CD14-positive monocyte (primary cell): ENCODE data around the gene RNF157. TPM values are rescaled to one million over a fixed set of nuclear protein-coding genes. Genes with fewer than 3 reads are reported as not detected.
A peak's percentile ranks its signal among the peaks of the same experiment; 100 is the strongest.

Source experiments
- DNase-seq, 3 donors: peaks; one replicate each; pipeline ENCODE4 v3.0.0-alpha.2; 2011 to 2022
- H2AFZ ChIP-seq: 2 replicates; pipeline ENCODE4 v1.6.0; 2012; ENCODE audit warnings: mild to moderate bottlenecking, low read depth, low read length, inconsistent platforms; ENCODE audit not compliant: insufficient read depth, poor library complexity, severe bottlenecking
- H3K27ac ChIP-seq, 2 donors: 1 replicate in 1 of 2; 2 replicates in 1 of 2; pipeline ENCODE4 v1.5.1; 2012 to 2013; ENCODE audit warnings: low read length in 2 of 2, control low read depth in 1 of 2, inconsistent platforms in 1 of 2, low read depth in 1 of 2, mild to moderate bottlenecking in 1 of 2
- H3K27me3 ChIP-seq, 2 donors: one replicate each; pipeline versions ENCODE4 v1.6.0 to v1.6.1; 2011 to 2013; ENCODE audit warnings: low read length in 2 of 2; ENCODE audit not compliant: control insufficient read depth in 2 of 2, insufficient read depth in 2 of 2
- H3K36me3 ChIP-seq, 2 donors: replicated peaks in 1 of 2; 1 replicate in 1 of 2; 2 replicates in 1 of 2; pipeline versions ENCODE4 v1.5.1 to v1.6.1; 2012 to 2013; ENCODE audit warnings: low read length in 2 of 2, control low read depth in 1 of 2, inconsistent platforms in 1 of 2, mild to moderate bottlenecking in 1 of 2; ENCODE audit not compliant: insufficient read depth in 2 of 2, control insufficient read depth in 1 of 2
- H3K4me1 ChIP-seq, 2 donors: 1 replicate in 1 of 2; 2 replicates in 1 of 2; pipeline versions ENCODE4 v1.5.1 to v1.6.1; 2012 to 2013; ENCODE audit warnings: low read length in 2 of 2, control low read depth in 1 of 2, inconsistent platforms in 1 of 2, mild to moderate bottlenecking in 1 of 2, moderate library complexity in 1 of 2; ENCODE audit not compliant: insufficient read depth in 2 of 2, control insufficient read depth in 1 of 2
- H3K4me2 ChIP-seq: replicated peaks from 2 replicates; pipeline ENCODE3; 2012; ENCODE audit warnings: low read length, moderate library complexity, mild to moderate bottlenecking; ENCODE audit not compliant: poor library complexity, severe bottlenecking; ENCODE audit errors: extremely low read depth
- H3K4me3 ChIP-seq, 3 experiments: fragments of 200-600 bp in 1 of 3; sonication (generic) in 1 of 3; replicated peaks in 1 of 3; 1 replicate in 2 of 3; 2 replicates in 1 of 3; pipeline ENCODE4 v1.5.1; 2011 to 2013; ENCODE audit warnings: low read length in 3 of 3, mild to moderate bottlenecking in 3 of 3, control low read depth in 2 of 3, low read depth in 2 of 3, inconsistent platforms in 1 of 3, moderate library complexity in 1 of 3
- H3K79me2 ChIP-seq: 2 replicates; pipeline ENCODE4 v1.6.0; 2012; ENCODE audit warnings: mild to moderate bottlenecking, control low read depth, inconsistent platforms, low read length, moderate library complexity; ENCODE audit not compliant: insufficient read depth
- H3K9ac ChIP-seq: 2 replicates; pipeline ENCODE4 v1.6.0; 2017; ENCODE audit warnings: low read length, mild to moderate bottlenecking; ENCODE audit not compliant: insufficient read depth, poor library complexity, severe bottlenecking
- H3K9me3 ChIP-seq, 2 donors: replicated peaks in 1 of 2; 1 replicate in 1 of 2; 2 replicates in 1 of 2; pipeline versions ENCODE4 v1.5.1 to v1.6.1; 2012 to 2013; ENCODE audit warnings: low read length in 2 of 2, control low read depth in 1 of 2; ENCODE audit not compliant: control insufficient read depth in 1 of 2, insufficient read depth in 1 of 2
- H4K20me1 ChIP-seq: 2 replicates; pipeline ENCODE4 v1.6.0; 2012; ENCODE audit warnings: mild to moderate bottlenecking, low read length, control low read depth, moderate library complexity; ENCODE audit not compliant: insufficient read depth
- H3K27ac Mint-ChIP-seq, 7 donors: one replicate each; pipeline ENCODE4 v1.8.0; 2020; ENCODE audit warnings: mild to moderate bottlenecking in 7 of 7, mixed read lengths in 7 of 7, moderate library complexity in 6 of 7, inconsistent platforms in 2 of 7
- H3K27me3 Mint-ChIP-seq, 3 donors: one replicate each; pipeline ENCODE4 v1.8.0; 2021 to 2022; ENCODE audit warnings: low read depth in 3 of 3, mild to moderate bottlenecking in 3 of 3, mixed read lengths in 3 of 3, moderate library complexity in 3 of 3, inconsistent platforms in 1 of 3
- H3K36me3 Mint-ChIP-seq, 2 donors: one replicate each; pipeline ENCODE4 v1.8.0; 2020; ENCODE audit warnings: mixed read lengths in 2 of 2, inconsistent platforms in 1 of 2, mild to moderate bottlenecking in 1 of 2
- H3K4me1 Mint-ChIP-seq: one replicate; pipeline ENCODE4 v1.8.0; 2020; ENCODE audit warnings: mild to moderate bottlenecking, mixed read lengths
- H3K4me3 Mint-ChIP-seq, 2 donors: one replicate each; pipeline ENCODE4 v1.8.0; 2020; ENCODE audit warnings: mild to moderate bottlenecking in 2 of 2, mixed read lengths in 2 of 2, moderate library complexity in 1 of 2
- H3K9me3 Mint-ChIP-seq, 7 donors: one replicate each; pipeline ENCODE4 v1.8.0; 2020 to 2022; ENCODE audit warnings: mixed read lengths in 7 of 7, mild to moderate bottlenecking in 6 of 7, moderate library complexity in 6 of 7, inconsistent platforms in 2 of 7
- CTCF ChIP-seq: fragments of 200-600 bp; IDR thresholded peaks from one replicate; pipeline ENCODE4 v1.8.0; 2022; ENCODE audit warnings: antibody characterized with exemption, mild to moderate bottlenecking
- WGBS: methylation state at CpG from one replicate; pipeline ENCODE4 v1.1.5; 2013; ENCODE audit warnings: missing lambda C conversion rate; ENCODE audit not compliant: insufficient coverage; 5-methylcytosine and 5-hydroxymethylcytosine counted together
- intact Hi-C, 2 donors: fragments of 100-400 bp; cut with micrococcal nuclease; formaldehyde crosslinking; loops; one replicate each; pipeline versions ENCODE4 v1.15.0 to v1.15.1; 2023
- polyA plus RNA-seq, 3 donors: library from polyadenylated mRNA; depleted of rRNA in 1 of 3; unstranded in 2 of 3; stranded (reverse) in 1 of 3; fragments of 300-500 nt in 2 of 3; fragments of >200 nt in 1 of 3; fragmentation: Illumina TruSeq in 2 of 3; gene quantifications; 1 replicate in 2 of 3; 2 replicates in 1 of 3; pipeline ENCODE4 v1.2.3, GENCODE V29; 2012 to 2021

The RNF157 gene
- polyA plus RNA-seq, 3 donors: 0.03 TPM; not detected in 2

- Mint-ChIP-seq H3K27ac (peak overlapping the region in 1 of 7 donors; percentile 46), H3K9me3 (peaks cover 0 to 10% (median 3%) of the 10 kb centered on the region in 7 donors), H3K36me3 (peaks cover 0 to 10% of the 10 kb centered on the region in 2 donors), H3K4me1 (peaks cover 57% of the 10 kb centered on the region), H3K4me3 (peak overlapping the region; percentile 77 to 86), H3K27me3 (peaks cover 24 to 49% (median 44%) of the 10 kb centered on the region in 3 donors)
- WGBS: 100% methylated on average over 1 of the region's 10 CpGs
- peaks cover 15 to 41% of the 10 kb centered on the region in 2 donors for H3K27me3 ChIP-seq
- H3K4me2 ChIP-seq: no peak overlapping the region
- H3K79me2 ChIP-seq: no peaks in the 10 kb centered on the region
- no peak for TF ChIP-seq CTCF
- H2AFZ ChIP-seq: no peak overlapping the region
- peaks cover 52 to 60% of the 10 kb centered on the region in 2 donors for H3K4me1 ChIP-seq
- H4K20me1 ChIP-seq: no peaks in the 10 kb centered on the region
- DNase-seq: no peak
- H3K9me3 ChIP-seq: peaks cover 0 to 7% of the 10 kb centered on the region in 2 donors
- peak overlapping the region in 1 of 3 experiments; percentile 79 for H3K4me3 ChIP-seq
- no peak overlapping the region for H3K9ac ChIP-seq
- no peak overlapping the region for H3K27ac ChIP-seq
- intact Hi-C loops: no loop called here
- H3K36me3 ChIP-seq: no peaks in the 10 kb centered on the region
Observed at GRCh38 chr17:76142039-76142584, 98.2 kb downstream of the RNF157 start.

- H3K27ac ChIP-seq: no peak within 1 kb of the TSS
- no peak for TF ChIP-seq CTCF
- peak; percentile 88 to 90 (median 88) for DNase-seq
- H3K36me3 Mint-ChIP-seq: peaks cover 0 to 10% of the 10 kb centered on the region in 2 donors
- peaks cover 0 to 10% (median 3%) of the 10 kb centered on the region in 7 donors for H3K9me3 Mint-ChIP-seq
- H3K9ac ChIP-seq: no peak within 1 kb of the TSS
- peak within 1 kb of the TSS; percentile 17 to 79 (median 35) for H3K4me3 ChIP-seq
- peak within 1 kb of the TSS; percentile 77 to 86 for H3K4me3 Mint-ChIP-seq
- H3K36me3 ChIP-seq: no peaks in the 10 kb centered on the region
- H3K4me2 ChIP-seq: peak within 1 kb of the TSS; percentile 84
- intact Hi-C loops: no loop called here
- no peaks in the 10 kb centered on the region for H3K79me2 ChIP-seq
- 5% methylated on average over 44 of the region's 59 CpGs for WGBS
- H3K4me1 ChIP-seq: peaks cover 52 to 59% of the 10 kb centered on the region in 2 donors
- peaks cover 0 to 7% of the 10 kb centered on the region in 2 donors for H3K9me3 ChIP-seq
- peaks cover 15 to 44% of the 10 kb centered on the region in 2 donors for H3K27me3 ChIP-seq
- peak within 1 kb of the TSS; percentile 79 for H2AFZ ChIP-seq
- H3K27me3 Mint-ChIP-seq: peaks cover 24 to 52% (median 44%) of the 10 kb centered on the region in 3 donors
- H4K20me1 ChIP-seq: no peaks in the 10 kb centered on the region
- H3K4me1 Mint-ChIP-seq: peaks cover 56% of the 10 kb centered on the region
- peak within 1 kb of the TSS in 1 of 7 donors; percentile 25 for H3K27ac Mint-ChIP-seq
Observed at GRCh38 chr17:76141212-76142038, 98.9 kb downstream of the RNF157 start, which contains the start of gene FOXJ1. FOXJ1 (minus strand) TSS chr17:76141245; CDS start chr17:76140395, 850 bp downstream.
